IPS-18a (cell line): ENCODE data around the gene PLCB1.

Experiments
- H3K27ac ChIP-seq: one replicate; pipeline ENCODE4 v1.5.1; 2013; ENCODE audit warnings: low read length
- H3K27me3 ChIP-seq: one replicate; pipeline ENCODE4 v1.6.1; 2013; ENCODE audit warnings: mild to moderate bottlenecking, low read length; ENCODE audit not compliant: control insufficient read depth, insufficient read depth
- H3K36me3 ChIP-seq: one replicate; pipeline ENCODE4 v1.6.1; 2013; ENCODE audit warnings: low read depth, low read length; ENCODE audit not compliant: control insufficient read depth
- H3K4me1 ChIP-seq: one replicate; pipeline ENCODE4 v1.6.1; 2013; ENCODE audit warnings: low read depth, low read length; ENCODE audit not compliant: control insufficient read depth
- H3K4me3 ChIP-seq: one replicate; pipeline ENCODE4 v1.5.1; 2013; ENCODE audit warnings: low read length
- H3K9ac ChIP-seq: one replicate; pipeline ENCODE4 v1.6.1; 2013; ENCODE audit warnings: mild to moderate bottlenecking, low read length, moderate library complexity
- H3K9me3 ChIP-seq: one replicate; pipeline ENCODE4 v1.6.1; 2013; ENCODE audit warnings: low read depth, low read length; ENCODE audit not compliant: control insufficient read depth

PLCB1 gene

GRCh38 chr20:8924539-8924938, 792.5 kb downstream of the PLCB1 start:
- Histone ChIP-seq H3K4me1 (no peaks in the 10 kb centered on the region), H3K9ac (no peak overlapping the region), H3K4me3 (no peak overlapping the region), H3K9me3 (no peaks in the 10 kb centered on the region), H3K27me3 (no peaks in the 10 kb centered on the region), H3K27ac (no peak overlapping the region), H3K36me3 (no peaks in the 10 kb centered on the region)

GRCh38 chr20:8930726-8931125, 798.7 kb downstream of the PLCB1 start:
- no peak overlapping the region for H3K4me3 ChIP-seq
- no peaks in the 10 kb centered on the region for H3K9me3 ChIP-seq
- no peak overlapping the region for H3K9ac ChIP-seq
- no peaks in the 10 kb centered on the region for H3K36me3 ChIP-seq
- H3K27me3 ChIP-seq: no peaks in the 10 kb centered on the region
- no peak overlapping the region for H3K27ac ChIP-seq
- no peaks in the 10 kb centered on the region for H3K4me1 ChIP-seq

GRCh38 chr20:8932192-8933165, 800.4 kb downstream of the PLCB1 start:
- H3K4me1 ChIP-seq: no peaks in the 10 kb centered on the region
- no peak overlapping the region for H3K27ac ChIP-seq
- no peaks in the 10 kb centered on the region for H3K9me3 ChIP-seq
- H3K36me3 ChIP-seq: no peaks in the 10 kb centered on the region
- H3K9ac ChIP-seq: no peak overlapping the region
- no peaks in the 10 kb centered on the region for H3K27me3 ChIP-seq
- no peak overlapping the region for H3K4me3 ChIP-seq

GRCh38 chr20:8933381-8933807, 801.3 kb downstream of the PLCB1 start:
- Histone ChIP-seq H3K27ac (no peak overlapping the region), H3K4me1 (no peaks in the 10 kb centered on the region), H3K9ac (no peak overlapping the region), H3K36me3 (no peaks in the 10 kb centered on the region), H3K4me3 (no peak overlapping the region), H3K27me3 (no peaks in the 10 kb centered on the region), H3K9me3 (no peaks in the 10 kb centered on the region)

GRCh38 chr20:8934362-8934761, 802.3 kb downstream of the PLCB1 start:
- H3K9me3 ChIP-seq: no peaks in the 10 kb centered on the region
- H3K4me3 ChIP-seq: no peak overlapping the region
- H3K4me1 ChIP-seq: no peaks in the 10 kb centered on the region
- no peaks in the 10 kb centered on the region for H3K36me3 ChIP-seq
- H3K9ac ChIP-seq: no peak overlapping the region
- H3K27me3 ChIP-seq: no peaks in the 10 kb centered on the region
- no peak overlapping the region for H3K27ac ChIP-seq
